ENCODE results near the gene OOSP3.
"Not testable (repeated sequence)": the region's sequence is repeated elsewhere in the genome, so short reads cannot be mapped to it uniquely, and the experiment has no call there.

Gene OOSP3

GRCh38 chr11:59877784-59878183, 798 bp upstream of the OOSP3 start:
- DNase-seq, result no peak

- no peak for DNase-seq
Observed at GRCh38 chr11:59879567-59879966, 985 bp downstream of the OOSP3 start.

GRCh38 chr11:59883597-59883996, 5.0 kb downstream of the OOSP3 start:
- DNase-seq, result no peak

GRCh38 chr11:59887156-59887555, 8.6 kb downstream of the OOSP3 start:
- DNase-seq, result not testable (repeated sequence)

GRCh38 chr11:59891781-59892181, 13.2 kb downstream of the OOSP3 start:
- no peak for DNase-seq

GRCh38 chr11:59894616-59895015, 16.0 kb downstream of the OOSP3 start:
- DNase-seq, result no peak

- DNase-seq, result no peak
Observed at GRCh38 chr11:59898046-59898445, 19.5 kb downstream of the OOSP3 start.

- DNase-seq, result peak; percentile 78
Observed at GRCh38 chr11:59898650-59899049, 20.1 kb downstream of the OOSP3 start.

GRCh38 chr11:59899532-59899931, 20.9 kb downstream of the OOSP3 start:
- DNase-seq, result peak; percentile 25

GRCh38 chr11:59900366-59901126, 22.0 kb downstream of the OOSP3 start:
- no peak for DNase-seq

GRCh38 chr11:59901306-59901705, 22.7 kb downstream of the OOSP3 start:
- no peak for DNase-seq

GRCh38 chr11:59903569-59903968, 25.0 kb downstream of the OOSP3 start:
- not testable (repeated sequence) for DNase-seq

- no peak for DNase-seq
Observed at GRCh38 chr11:59918480-59918879, 39.9 kb downstream of the OOSP3 start.

- DNase-seq, result peak; percentile 33
Observed at GRCh38 chr11:59918987-59919589, 40.5 kb downstream of the OOSP3 start.

GRCh38 chr11:59923813-59924212, 45.2 kb downstream of the OOSP3 start:
- DNase-seq, result no peak

- DNase-seq, result no peak
Observed at GRCh38 chr11:59931688-59932087, 53.1 kb downstream of the OOSP3 start.

GRCh38 chr11:59938132-59938531, 59.5 kb downstream of the OOSP3 start, which contains the start of gene OOSP1:
Gene OOSP1, plus strand, starts transcription at chr11:59938432. Its CDS starts 23 bp downstream, at chr11:59938455.
- no peak for DNase-seq

GRCh38 chr11:59938718-59939117, 60.1 kb downstream of the OOSP3 start:
- no peak for DNase-seq

- no peak for DNase-seq
Observed at GRCh38 chr11:59939482-59939881, 60.9 kb downstream of the OOSP3 start.

GRCh38 chr11:59941091-59941490, 62.5 kb downstream of the OOSP3 start:
- DNase-seq, result no peak

GRCh38 chr11:59943997-59944714, 65.6 kb downstream of the OOSP3 start:
- no peak for DNase-seq

GRCh38 chr11:59944720-59945119, 66.1 kb downstream of the OOSP3 start:
- no peak for DNase-seq

Measured in NCI-H2029 treated with DMSO at 0.1 percent for 48 hours (cell line).